KMS-11 (cell line): ENCODE results near the gene ILDR1.

Experiments
- H2AFZ ChIP-seq: fragments of 200-600 bp; sonication (generic); 2 replicates; pipeline ENCODE4 v1.6.1; 2016; ENCODE audit warnings: antibody characterized with exemption, mixed run types, low read depth
- H3K27ac ChIP-seq: fragments of 200-600 bp; sonication (generic); 2 replicates; pipeline ENCODE4 v1.6.1; 2016; ENCODE audit warnings: mild to moderate bottlenecking, mixed run types
- H3K27me3 ChIP-seq: fragments of 200-600 bp; sonication (generic); 2 replicates; pipeline ENCODE4 v1.6.1; 2017; ENCODE audit warnings: mild to moderate bottlenecking, low read depth, mixed run types, moderate library complexity; ENCODE audit not compliant: insufficient read depth
- H3K36me3 ChIP-seq: fragments of 200-600 bp; sonication (generic); 2 replicates; pipeline ENCODE4 v1.6.1; 2017; ENCODE audit warnings: mild to moderate bottlenecking, mixed run types; ENCODE audit not compliant: insufficient read depth
- H3K4me1 ChIP-seq: fragments of 200-600 bp; sonication (generic); 2 replicates; pipeline ENCODE4 v1.6.1; 2016; ENCODE audit warnings: mild to moderate bottlenecking, low read depth, mixed run types; ENCODE audit not compliant: poor library complexity, severe bottlenecking
- H3K4me2 ChIP-seq: fragments of 200-600 bp; sonication (generic); 2 replicates; pipeline ENCODE4 v1.7.0; 2016; ENCODE audit warnings: mild to moderate bottlenecking, mixed run types
- H3K4me3 ChIP-seq: fragments of 200-600 bp; sonication (generic); IDR thresholded peaks from 2 replicates; pipeline ENCODE4 v1.6.1; 2017; ENCODE audit warnings: low read depth, low read length, mixed read lengths; ENCODE audit not compliant: insufficient read depth
- H3K79me2 ChIP-seq: fragments of 200-600 bp; sonication (generic); 2 replicates; pipeline ENCODE4 v1.6.1; 2016; ENCODE audit warnings: low read depth, mixed run types; ENCODE audit not compliant: insufficient read depth
- H3K9ac ChIP-seq: fragments of 200-600 bp; sonication (generic); 2 replicates; pipeline ENCODE4 v1.6.1; 2016; ENCODE audit warnings: mild to moderate bottlenecking, mixed run types
- H4K20me1 ChIP-seq: fragments of 200-600 bp; sonication (generic); 2 replicates; pipeline ENCODE4 v1.6.1; 2016; ENCODE audit warnings: mild to moderate bottlenecking, mixed run types; ENCODE audit not compliant: insufficient read depth
- CTCF ChIP-seq: fragments of 200-600 bp; sonication (generic); conservative IDR thresholded peaks from 2 replicates; pipeline ENCODE4 v1.6.1; 2017; ENCODE audit warnings: low read depth, mild to moderate bottlenecking, antibody characterized with exemption, low read length, moderate library complexity, mixed read lengths

The ILDR1 gene

GRCh38 chr3:122001892-122002291 is 20.2 kb downstream of the ILDR1 start:
- H3K9ac ChIP-seq: no peak overlapping the region
- no peak overlapping the region for H3K4me3 ChIP-seq
- no peaks in the 10 kb centered on the region for H3K79me2 ChIP-seq
- H3K27me3 ChIP-seq: no peaks in the 10 kb centered on the region
- peaks cover 50% of the 10 kb centered on the region for H3K4me1 ChIP-seq
- H3K27ac ChIP-seq: peak overlapping the region; percentile 81; the same call in 1 of the 2 replicates
- no peak for TF ChIP-seq CTCF
- H3K4me2 ChIP-seq: peak overlapping the region; percentile 100
- no peaks in the 10 kb centered on the region for H4K20me1 ChIP-seq
- H2AFZ ChIP-seq: no peak overlapping the region
- no peaks in the 10 kb centered on the region for H3K36me3 ChIP-seq

GRCh38 chr3:122000936-122001605 is 21.0 kb downstream of the ILDR1 start:
- H3K4me3 ChIP-seq: no peak overlapping the region
- no peaks in the 10 kb centered on the region for H3K36me3 ChIP-seq
- TF ChIP-seq CTCF: no peak
- H4K20me1 ChIP-seq: no peaks in the 10 kb centered on the region
- H3K9ac ChIP-seq: no peak overlapping the region
- no peaks in the 10 kb centered on the region for H3K27me3 ChIP-seq
- no peaks in the 10 kb centered on the region for H3K79me2 ChIP-seq
- H3K4me1 ChIP-seq: peaks cover 48% of the 10 kb centered on the region
- H2AFZ ChIP-seq: no peak overlapping the region
- H3K27ac ChIP-seq: no peak overlapping the region
- no peak overlapping the region for H3K4me2 ChIP-seq

GRCh38 chr3:121999931-122000330 is 22.1 kb downstream of the ILDR1 start:
- Histone ChIP-seq H3K4me1 (peaks cover 47% of the 10 kb centered on the region), H3K4me3 (no peak overlapping the region), H3K27ac (no peak overlapping the region), H3K27me3 (no peaks in the 10 kb centered on the region), H3K9ac (no peak overlapping the region), H3K36me3 (no peaks in the 10 kb centered on the region), H3K4me2 (no peak overlapping the region), H4K20me1 (no peaks in the 10 kb centered on the region), H3K79me2 (no peaks in the 10 kb centered on the region), H2AFZ (no peak overlapping the region)
- no peak for TF ChIP-seq CTCF

GRCh38 chr3:121998611-121999473 is 23.2 kb downstream of the ILDR1 start:
- TF ChIP-seq CTCF: no peak
- Histone ChIP-seq H2AFZ (no peak overlapping the region), H3K36me3 (no peaks in the 10 kb centered on the region), H3K27ac (no peak overlapping the region), H3K79me2 (no peaks in the 10 kb centered on the region), H4K20me1 (no peaks in the 10 kb centered on the region), H3K4me1 (peaks cover 37% of the 10 kb centered on the region), H3K27me3 (no peaks in the 10 kb centered on the region), H3K4me2 (no peak overlapping the region), H3K9ac (no peak overlapping the region), H3K4me3 (no peak overlapping the region)
